Spleen (tissue), 11 donors: ENCODE results near the gene PTEN. TPM values are rescaled to one million over a fixed set of nuclear protein-coding genes. Genes with fewer than 3 reads are reported as not detected.

Source experiments
- DNase-seq: peaks from one replicate; pipeline ENCODE4 v3.0.0-alpha.2; 2020
- H3K27ac ChIP-seq, 8 donors: fragments of 200-600 bp; sonication (generic) in 7 of 8; 1 replicate in 4 of 8; 2 replicates in 4 of 8; pipeline versions ENCODE4 v1.5.0 to v1.8.0; 2016 to 2021; ENCODE audit warnings: inconsistent platforms in 4 of 8, mild to moderate bottlenecking in 4 of 8, moderate library complexity in 1 of 8
- H3K27me3 ChIP-seq, 7 donors: fragments of 200-600 bp; sonication (generic) in 6 of 7; replicated peaks in 1 of 7; 1 replicate in 4 of 7; 2 replicates in 3 of 7; pipeline versions ENCODE4 v1.5.0 to v1.8.0; 2016 to 2021; ENCODE audit warnings: inconsistent platforms in 3 of 7, mild to moderate bottlenecking in 1 of 7
- H3K36me3 ChIP-seq, 6 donors: fragments of 200-600 bp; sonication (generic) in 5 of 6; 1 replicate in 4 of 6; 2 replicates in 2 of 6; pipeline versions ENCODE4 v1.5.0 to v1.8.0; 2016 to 2021; ENCODE audit warnings: inconsistent platforms in 2 of 6
- H3K4me1 ChIP-seq, 6 donors: fragments of 200-600 bp; sonication (generic) in 5 of 6; 1 replicate in 3 of 6; 2 replicates in 3 of 6; pipeline versions ENCODE4 v1.5.0 to v1.8.0; 2016 to 2021; ENCODE audit warnings: inconsistent platforms in 3 of 6
- H3K4me3 ChIP-seq, 8 donors: fragments of 200-600 bp; sonication (generic) in 7 of 8; 1 replicate in 4 of 8; 2 replicates in 4 of 8; pipeline versions ENCODE4 v1.5.0 to v1.8.0; 2016 to 2021; ENCODE audit warnings: inconsistent platforms in 4 of 8, mild to moderate bottlenecking in 4 of 8, moderate library complexity in 2 of 8
- H3K9me3 ChIP-seq, 8 donors: fragments of 200-600 bp; sonication (generic) in 7 of 8; 1 replicate in 4 of 8; 2 replicates in 4 of 8; pipeline versions ENCODE4 v1.5.0 to v1.8.0; 2016 to 2021; ENCODE audit warnings: inconsistent platforms in 4 of 8
- POLR2A ChIP-seq, 3 donors: fragments of 450-650 bp; IDR thresholded peaks; one replicate each; pipeline ENCODE4 v1.5.1; 2017; ENCODE audit warnings: antibody characterized with exemption in 3 of 3, mild to moderate bottlenecking in 1 of 3
- POLR2AphosphoS5 ChIP-seq, 3 donors: sonication (generic); formaldehyde crosslinking; IDR thresholded peaks; one replicate each; pipeline ENCODE4 v1.5.1; 2017; ENCODE audit warnings: antibody characterized with exemption in 3 of 3
- WGBS, 5 donors: extraction: QIAGEN DNeasy Blood & Tissue Kit in 3 of 5; methylation state at CpG; one replicate each; pipeline versions ENCODE4 v1.1.5 to v1.1.7; 2013 to 2018; 5-methylcytosine and 5-hydroxymethylcytosine counted together
- intact Hi-C: fragments of 100-400 bp; cut with DNase I; formaldehyde crosslinking; loops from one replicate; pipeline ENCODE4 v1.15.0; 2023; ENCODE audit warnings: low total_unique reads
- polyA plus RNA-seq, 3 donors: library from polyadenylated mRNA; stranded (reverse); fragments of 200-250 nt; gene quantifications; one replicate each; pipeline ENCODE4 v1.2.1, GENCODE V29; 2013
- total RNA-seq, 7 donors: library from RNA; depleted of rRNA in 3 of 7; stranded (reverse); fragments of >200 nt in 3 of 7; fragmentation: NEBNext Ultra II Directional in 4 of 7; extraction: Animal tissue kit (Norgen Biotek cat#: 25700) in 4 of 7; gene quantifications; one replicate each; pipeline versions ENCODE4 v1.1.0 to v1.2.1, GENCODE V29; 2016 to 2021
- TF ChIP-seq, protein P1 (sequence below), 11 experiments: fragments of 200-600 bp in 7 of 11; fragments of 450-650 bp in 4 of 11; sonication (generic) in 4 of 11; IDR thresholded peaks in 8 of 11; conservative IDR thresholded peaks in 3 of 11; 1 replicate in 7 of 11; 2 replicates in 4 of 11; pipeline versions ENCODE4 v1.4.0 to v1.8.0; 2016 to 2021; ENCODE audit warnings: antibody characterized with exemption in 11 of 11, inconsistent platforms in 4 of 11, mild to moderate bottlenecking in 1 of 11
- donor health status: healthy with polysubstance abuse.
- donor health status: DM: no; HTN: no; CAD: no; lungs with moderate emphysema.
- donor health status: DM: no; HTN: no; CAD: no.
- donor health status: Bipolar disorder and iron deficiency.
- donor health status: healthy.
- donor health status: DM: no; HTN: no; CAD: no.
- donor health status: DM: yes; HTN: yes; CAD: no.

Gene PTEN
- total and polyA plus RNA-seq, 10 donors: 38.1 to 300 (median 200) TPM

DNA sequence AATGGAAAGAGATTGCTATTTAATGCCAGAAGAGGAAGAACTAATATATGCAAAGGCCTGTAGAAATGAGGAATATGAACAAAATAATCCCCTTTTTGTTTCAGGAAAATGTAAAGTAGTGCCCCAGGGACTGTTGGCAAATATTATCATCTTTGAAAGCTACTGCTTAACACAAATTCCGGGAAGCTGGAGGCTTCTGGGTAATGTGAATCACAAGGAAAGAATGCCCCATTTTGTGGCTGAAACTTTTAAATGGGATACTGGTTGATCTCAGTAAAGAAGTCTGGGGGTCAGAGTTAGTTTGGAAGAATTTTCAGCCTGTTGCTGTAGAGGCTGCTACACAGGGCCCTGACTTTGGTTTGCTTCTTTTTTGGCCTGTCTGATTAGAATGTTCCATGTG, 141.0 kb downstream of the PTEN start:
- intact Hi-C loops: no loop called here
- 80 to 94% (median 93%) methylated on average over 1 of the region's 1 CpG for WGBS, 5 donors
- Histone ChIP-seq H3K4me1 (no peaks in the 10 kb centered on the region), H3K27me3 (no peaks in the 10 kb centered on the region), H3K36me3 (no peaks in the 10 kb centered on the region), H3K27ac (no peak overlapping the region), H3K9me3 (peaks cover 0 to 6% (median 0%) of the 10 kb centered on the region in 8 donors), H3K4me3 (no peak overlapping the region)
- no peak for DNase-seq
- TF ChIP-seq POLR2AphosphoS5 (IDR thresholded peaks at IDR 0.05) (no peak), POLR2A (IDR thresholded peaks at IDR 0.05) (no peak)
- TF ChIP-seq, protein P1, sequence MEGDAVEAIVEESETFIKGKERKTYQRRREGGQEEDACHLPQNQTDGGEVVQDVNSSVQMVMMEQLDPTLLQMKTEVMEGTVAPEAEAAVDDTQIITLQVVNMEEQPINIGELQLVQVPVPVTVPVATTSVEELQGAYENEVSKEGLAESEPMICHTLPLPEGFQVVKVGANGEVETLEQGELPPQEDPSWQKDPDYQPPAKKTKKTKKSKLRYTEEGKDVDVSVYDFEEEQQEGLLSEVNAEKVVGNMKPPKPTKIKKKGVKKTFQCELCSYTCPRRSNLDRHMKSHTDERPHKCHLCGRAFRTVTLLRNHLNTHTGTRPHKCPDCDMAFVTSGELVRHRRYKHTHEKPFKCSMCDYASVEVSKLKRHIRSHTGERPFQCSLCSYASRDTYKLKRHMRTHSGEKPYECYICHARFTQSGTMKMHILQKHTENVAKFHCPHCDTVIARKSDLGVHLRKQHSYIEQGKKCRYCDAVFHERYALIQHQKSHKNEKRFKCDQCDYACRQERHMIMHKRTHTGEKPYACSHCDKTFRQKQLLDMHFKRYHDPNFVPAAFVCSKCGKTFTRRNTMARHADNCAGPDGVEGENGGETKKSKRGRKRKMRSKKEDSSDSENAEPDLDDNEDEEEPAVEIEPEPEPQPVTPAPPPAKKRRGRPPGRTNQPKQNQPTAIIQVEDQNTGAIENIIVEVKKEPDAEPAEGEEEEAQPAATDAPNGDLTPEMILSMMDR (IDR thresholded peaks at IDR 0.05 in 8 of 11, conservative IDR thresholded peaks at IDR 0.05 in 3 of 11): no peak

DNA sequence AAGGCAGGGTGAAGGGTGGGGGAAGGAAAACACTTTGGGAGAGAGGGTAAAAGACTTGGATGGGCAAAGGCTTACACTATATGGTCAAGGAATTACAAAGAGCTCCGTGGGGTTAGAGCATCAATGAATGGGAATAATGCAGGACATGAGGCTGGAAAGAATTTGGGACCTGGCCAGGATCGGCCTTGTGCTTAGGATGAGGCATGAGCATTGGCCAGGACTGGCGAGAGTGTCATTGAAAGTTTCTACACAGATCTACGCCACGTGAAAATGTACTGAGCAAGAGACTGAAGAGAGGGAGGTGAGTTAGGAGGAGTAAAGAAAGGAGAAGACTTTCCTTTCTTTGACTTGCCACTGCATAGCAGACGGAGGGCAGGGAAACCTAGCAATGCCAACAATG, 142.8 kb downstream of the PTEN start:
- Histone ChIP-seq H3K27me3 (no peaks in the 10 kb centered on the region), H3K36me3 (no peaks in the 10 kb centered on the region), H3K27ac (no peak overlapping the region), H3K4me3 (no peak overlapping the region), H3K9me3 (no peaks in the 10 kb centered on the region), H3K4me1 (no peaks in the 10 kb centered on the region)
- TF ChIP-seq POLR2AphosphoS5 (IDR thresholded peaks at IDR 0.05) (no peak), POLR2A (IDR thresholded peaks at IDR 0.05) (no peak)
- TF ChIP-seq, protein P1 (IDR thresholded peaks at IDR 0.05 in 8 of 11, conservative IDR thresholded peaks at IDR 0.05 in 3 of 11): no peak
- 89 to 98% (median 93%) methylated on average over 6 of the region's 6 CpGs for WGBS, 5 donors
- no peak for DNase-seq
- intact Hi-C loops: no loop called here

DNA sequence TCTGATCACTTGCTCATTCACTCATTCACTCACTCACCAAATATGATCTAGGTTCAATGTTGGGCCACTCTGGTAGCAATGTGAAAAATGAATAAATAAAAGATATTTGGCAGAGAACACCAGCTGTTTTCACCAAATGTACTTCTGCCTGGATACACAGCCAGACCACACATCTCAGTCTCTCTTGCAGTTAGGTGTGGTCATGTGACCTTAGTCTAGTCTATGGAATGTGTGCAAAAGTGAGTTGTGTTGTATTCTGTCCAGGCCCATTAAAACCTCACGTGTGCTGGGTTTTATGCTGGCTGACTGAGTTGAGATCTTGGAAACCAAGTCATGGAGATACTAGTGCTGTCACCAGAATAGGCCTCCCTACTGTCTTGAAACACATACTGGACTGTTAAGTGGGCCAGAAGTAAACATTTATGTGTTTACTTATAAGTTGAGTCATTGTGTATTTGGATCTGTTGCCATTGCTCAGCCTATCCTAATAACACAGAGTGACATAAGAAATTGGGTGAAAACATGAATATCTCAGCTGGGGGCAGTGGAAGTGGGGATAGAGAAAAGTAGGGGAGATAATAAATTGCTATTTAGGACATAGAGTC, 145.5 kb downstream of the PTEN start:
- H3K36me3 ChIP-seq: no peaks in the 10 kb centered on the region
- no peak for DNase-seq
- H3K4me1 ChIP-seq: no peaks in the 10 kb centered on the region
- no peaks in the 10 kb centered on the region for H3K27me3 ChIP-seq
- no peaks in the 10 kb centered on the region for H3K9me3 ChIP-seq
- intact Hi-C loops: no loop called here
- H3K4me3 ChIP-seq: no peak overlapping the region
- TF ChIP-seq POLR2A (IDR thresholded peaks at IDR 0.05): no peak
- H3K27ac ChIP-seq: no peak overlapping the region
- 92 to 100% (median 92%) methylated on average over 1 of the region's 1 CpG for WGBS, 5 donors

DNA sequence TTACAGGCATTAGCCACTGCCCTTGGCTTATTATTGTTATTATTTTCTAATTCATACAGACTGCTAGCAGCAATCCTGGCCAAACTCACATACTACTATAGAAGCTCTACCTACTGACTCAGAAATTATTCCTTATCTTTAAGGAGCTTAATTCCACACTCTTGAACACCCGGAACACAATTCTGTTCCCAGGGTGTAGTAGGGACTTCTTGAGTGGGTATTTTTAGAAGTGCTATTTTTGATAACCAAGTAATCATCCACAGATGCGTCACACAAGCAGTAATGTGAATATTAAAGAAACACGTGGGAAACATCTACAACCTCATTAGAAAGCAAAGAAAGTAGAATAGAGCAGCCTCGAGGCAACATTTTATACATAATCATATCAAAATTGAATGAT, 149.2 kb downstream of the PTEN start:
- TF ChIP-seq, protein P1 (IDR thresholded peaks at IDR 0.05 in 8 of 11, conservative IDR thresholded peaks at IDR 0.05 in 3 of 11): no peak
- TF ChIP-seq POLR2AphosphoS5 (IDR thresholded peaks at IDR 0.05): no peak
- no peak for TF ChIP-seq POLR2A (IDR thresholded peaks at IDR 0.05)
- 79 to 88% (median 87%) methylated on average over 4 of the region's 4 CpGs for WGBS, 5 donors
- no peak overlapping the region for H3K27ac ChIP-seq
- H3K27me3 ChIP-seq: no peaks in the 10 kb centered on the region
- no peaks in the 10 kb centered on the region for H3K36me3 ChIP-seq
- no peak overlapping the region for H3K4me3 ChIP-seq
- H3K4me1 ChIP-seq: no peaks in the 10 kb centered on the region
- H3K9me3 ChIP-seq: no peaks in the 10 kb centered on the region
- intact Hi-C loops: no loop called here
- no peak for DNase-seq

DNA sequence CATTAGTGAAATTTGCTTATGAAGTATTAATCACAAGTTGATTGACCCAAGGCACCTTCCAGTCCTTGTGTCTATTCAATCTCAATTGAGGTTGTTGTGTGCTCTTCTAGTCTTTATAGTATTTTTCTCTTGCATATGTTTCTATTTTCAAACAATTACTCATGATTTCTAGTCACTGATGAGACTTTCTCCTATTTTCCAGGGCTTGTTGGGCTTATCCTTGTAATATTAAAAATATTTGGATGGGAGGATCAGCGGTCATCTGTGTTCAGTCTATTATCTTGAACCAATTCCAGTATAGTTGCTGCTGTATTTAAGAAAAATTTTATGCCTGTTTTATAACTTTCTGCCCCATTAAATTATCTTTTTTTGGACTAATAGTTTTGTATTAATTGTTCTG, 154.4 kb downstream of the PTEN start:
- WGBS, 5 donors: 85 to 97% (median 93%) methylated on average over 1 of the region's 1 CpG
- no peak overlapping the region for H3K4me3 ChIP-seq
- intact Hi-C loops: no loop called here

More for the DNA sequence above, 154.4 kb downstream of the PTEN start:
- Histone ChIP-seq H3K4me1 (no peaks in the 10 kb centered on the region), H3K9me3 (no peaks in the 10 kb centered on the region), H3K36me3 (no peaks in the 10 kb centered on the region), H3K27ac (no peak overlapping the region), H3K27me3 (no peaks in the 10 kb centered on the region)
- TF ChIP-seq, protein P1 (IDR thresholded peaks at IDR 0.05 in 8 of 11, conservative IDR thresholded peaks at IDR 0.05 in 3 of 11): no peak
- no peak for TF ChIP-seq POLR2A (IDR thresholded peaks at IDR 0.05)
- no peak for TF ChIP-seq POLR2AphosphoS5 (IDR thresholded peaks at IDR 0.05)
- DNase-seq: no peak
